Natural killer cell (primary cell): ENCODE results near the gene POGZ. TPM values are rescaled to one million over a fixed set of nuclear protein-coding genes. Genes with fewer than 3 reads are reported as not detected.

Experiments
- ATAC-seq, 3 donors: fragments of 150-1000 bp in 2 of 3; fragments of 200-7000 bp in 1 of 3; cut with Tn5 transposase; 1 replicate in 1 of 3; 2 replicates in 2 of 3; pipeline ENCODE4 v1.10.0; 2021; ENCODE audit warnings: mild to moderate bottlenecking in 2 of 3, moderate library complexity in 2 of 3
- DNase-seq, 2 donors: peaks; one replicate each; pipeline versions ENCODE4 v3.0.0 to v3.0.0-alpha.2; 2013 to 2021; ENCODE audit warnings: mixed read lengths in 1 of 2
- H3K27ac ChIP-seq: one replicate; pipeline ENCODE4 v1.5.1; 2013; ENCODE audit warnings: mild to moderate bottlenecking, low read length
- H3K27me3 ChIP-seq: one replicate; pipeline ENCODE4 v1.6.1; 2013; ENCODE audit warnings: low read length; ENCODE audit not compliant: control insufficient read depth, insufficient read depth
- H3K36me3 ChIP-seq: one replicate; pipeline ENCODE4 v1.6.1; 2013; ENCODE audit warnings: low read length; ENCODE audit not compliant: control insufficient read depth, insufficient read depth
- H3K4me1 ChIP-seq: one replicate; pipeline ENCODE4 v1.6.1; 2013; ENCODE audit warnings: low read length; ENCODE audit not compliant: control insufficient read depth, insufficient read depth
- H3K4me3 ChIP-seq: one replicate; pipeline ENCODE4 v1.5.1; 2013; ENCODE audit warnings: low read length
- H3K9me3 ChIP-seq: one replicate; pipeline ENCODE4 v1.6.1; 2013; ENCODE audit warnings: low read length; ENCODE audit not compliant: control insufficient read depth, insufficient read depth
- H3K27ac Mint-ChIP-seq, 2 donors: one replicate each; pipeline ENCODE4 v1.8.0; 2022; ENCODE audit warnings: mild to moderate bottlenecking in 2 of 2, mixed read lengths in 2 of 2, moderate library complexity in 1 of 2
- H3K27me3 Mint-ChIP-seq, 2 donors: one replicate each; pipeline ENCODE4 v1.8.0; 2022; ENCODE audit warnings: low read depth in 2 of 2, mixed read lengths in 2 of 2
- H3K36me3 Mint-ChIP-seq: one replicate; pipeline ENCODE4 v1.8.0; 2022; ENCODE audit warnings: mixed read lengths
- H3K4me1 Mint-ChIP-seq, 2 donors: one replicate each; pipeline ENCODE4 v1.8.0; 2022; ENCODE audit warnings: mixed read lengths in 2 of 2
- H3K4me3 Mint-ChIP-seq: one replicate; pipeline ENCODE4 v1.8.0; 2022; ENCODE audit warnings: mild to moderate bottlenecking, moderate library complexity, mixed read lengths
- H3K9me3 Mint-ChIP-seq, 2 donors: one replicate each; pipeline ENCODE4 v1.8.0; 2022; ENCODE audit warnings: mixed read lengths in 2 of 2
- CTCF ChIP-seq: fragments of 200-600 bp; IDR thresholded peaks from one replicate; pipeline ENCODE4 v1.8.0; 2022; ENCODE audit warnings: antibody characterized with exemption
- WGBS: methylation state at CpG from one replicate; pipeline ENCODE4 v1.1.7; 2013; ENCODE audit warnings: missing lambda C conversion rate; ENCODE audit not compliant: insufficient coverage; 5-methylcytosine and 5-hydroxymethylcytosine counted together
- intact Hi-C: fragments of 100-400 bp; cut with micrococcal nuclease; formaldehyde crosslinking; loops from one replicate; pipeline ENCODE4 v1.14.2; 2022
- total RNA-seq, 4 donors: library from RNA; stranded (reverse); fragments of 120-200 nt in 1 of 4; gene quantifications; one replicate each; pipeline versions ENCODE4 v1.2.3 to v1.2.4, GENCODE V29; 2013 to 2022

The POGZ gene
- total RNA-seq, 3 donors from 2014 or later (not counting 1 experiment from before 2014, with no cell fraction given), result 106 to 129 (median 121) TPM

- ATAC-seq, result no peak
- Histone ChIP-seq H3K27ac (no peak overlapping the region), H3K4me1 (no peaks in the 10 kb centered on the region), H3K36me3 (no peaks in the 10 kb centered on the region), H3K4me3 (no peak overlapping the region), H3K9me3 (no peaks in the 10 kb centered on the region), H3K27me3 (no peaks in the 10 kb centered on the region)
- DNase-seq, result no peak
- H3K9me3 Mint-ChIP-seq, result no peaks in the 10 kb centered on the region
- H3K4me3 Mint-ChIP-seq, result no peak overlapping the region
- intact Hi-C loops, result no loop called here
- no peak for TF ChIP-seq CTCF
- H3K36me3 Mint-ChIP-seq, result no peaks in the 10 kb centered on the region
- H3K27ac Mint-ChIP-seq, result no peak overlapping the region
- H3K4me1 Mint-ChIP-seq, result no peaks in the 10 kb centered on the region
- 88% methylated on average over 10 of the region's 10 CpGs for WGBS
- H3K27me3 Mint-ChIP-seq, result no peaks in the 10 kb centered on the region
Observed at GRCh38 chr1:151501474-151501873, 42.2 kb upstream of the POGZ start.

GRCh38 chr1:151499930-151500329 is 40.6 kb upstream of the POGZ start:
- WGBS, result 75% methylated on average over 1 of the region's 1 CpG
- ATAC-seq (no peak), DNase-seq (no peak)
- Histone ChIP-seq H3K9me3 (no peaks in the 10 kb centered on the region), H3K4me1 (no peaks in the 10 kb centered on the region), H3K4me3 (no peak overlapping the region), H3K36me3 (no peaks in the 10 kb centered on the region), H3K27ac (no peak overlapping the region), H3K27me3 (no peaks in the 10 kb centered on the region)
- intact Hi-C loops, result no loop called here
- no peaks in the 10 kb centered on the region for H3K4me1 Mint-ChIP-seq
- no peak overlapping the region for H3K4me3 Mint-ChIP-seq
- H3K9me3 Mint-ChIP-seq, result no peaks in the 10 kb centered on the region
- no peak overlapping the region for H3K27ac Mint-ChIP-seq
- no peaks in the 10 kb centered on the region for H3K27me3 Mint-ChIP-seq
- no peak for TF ChIP-seq CTCF
- no peaks in the 10 kb centered on the region for H3K36me3 Mint-ChIP-seq

GRCh38 chr1:151499365-151499764 is 40.1 kb upstream of the POGZ start:
- no peak overlapping the region for H3K27ac ChIP-seq
- H3K4me1 ChIP-seq, result no peaks in the 10 kb centered on the region
- no peaks in the 10 kb centered on the region for H3K9me3 Mint-ChIP-seq
- no peaks in the 10 kb centered on the region for H3K27me3 Mint-ChIP-seq
- no peaks in the 10 kb centered on the region for H3K36me3 ChIP-seq
- no peaks in the 10 kb centered on the region for H3K36me3 Mint-ChIP-seq
- 97% methylated on average over 5 of the region's 5 CpGs for WGBS
- ATAC-seq (no peak), DNase-seq (no peak)
- no peak overlapping the region for H3K4me3 ChIP-seq
- H3K9me3 ChIP-seq, result no peaks in the 10 kb centered on the region
- no peaks in the 10 kb centered on the region for H3K4me1 Mint-ChIP-seq
- no peaks in the 10 kb centered on the region for H3K27me3 ChIP-seq
- intact Hi-C loops, result no loop called here
- H3K27ac Mint-ChIP-seq, result no peak overlapping the region
- no peak overlapping the region for H3K4me3 Mint-ChIP-seq
- no peak for TF ChIP-seq CTCF

- Histone ChIP-seq H3K27me3 (no peaks in the 10 kb centered on the region), H3K4me3 (no peak overlapping the region), H3K4me1 (no peaks in the 10 kb centered on the region), H3K9me3 (no peaks in the 10 kb centered on the region), H3K27ac (no peak overlapping the region), H3K36me3 (no peaks in the 10 kb centered on the region)
- no peak for TF ChIP-seq CTCF
- Mint-ChIP-seq H3K4me1 (no peaks in the 10 kb centered on the region), H3K36me3 (no peaks in the 10 kb centered on the region), H3K4me3 (no peak overlapping the region), H3K27me3 (no peaks in the 10 kb centered on the region), H3K9me3 (no peaks in the 10 kb centered on the region), H3K27ac (no peak overlapping the region)
- no peak for DNase-seq
- no peak for ATAC-seq
- intact Hi-C loops, result no loop called here
- WGBS, result 86% methylated on average over 1 of the region's 1 CpG
Observed at GRCh38 chr1:151495316-151495715, 36.0 kb upstream of the POGZ start.
